RKO (cell line): ENCODE results near the gene SMIM7.

ENCODE experiments used
- DNase-seq: peaks from one replicate; pipeline ENCODE4 v3.0.0-alpha.2; 2016; ENCODE audit warnings: low spot score

Gene SMIM7

DNA sequence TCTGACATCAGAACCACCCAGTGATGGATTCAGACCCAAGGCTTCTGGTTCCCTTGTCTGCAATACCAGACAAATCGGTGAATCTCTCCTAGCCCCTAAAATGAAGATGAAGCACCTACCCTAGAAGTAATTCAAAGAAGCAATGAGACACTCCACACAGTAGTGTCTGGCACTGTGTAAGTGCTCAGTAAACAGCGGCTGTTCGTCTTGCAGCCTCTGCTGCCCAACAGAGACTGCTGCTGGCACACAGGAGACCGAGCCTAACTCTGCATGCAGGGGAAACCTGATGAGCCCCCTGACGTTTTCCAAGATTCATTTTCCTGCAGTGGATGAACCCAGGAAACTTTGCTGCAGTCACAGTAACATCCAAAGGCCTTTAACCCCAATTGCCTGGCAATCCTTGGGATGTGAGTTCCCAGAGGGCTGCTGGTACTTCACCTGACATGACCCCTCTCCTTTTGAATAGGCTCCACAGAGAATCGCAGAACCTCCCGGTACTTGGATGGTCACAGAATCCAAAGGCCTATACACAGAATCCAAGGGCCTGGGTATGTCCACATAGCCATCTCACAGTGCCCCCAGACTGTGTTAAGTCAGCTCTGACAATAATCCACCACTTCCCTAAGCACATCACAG is 38.7 kb downstream of the SMIM7 start:
- DNase-seq, result no peak

DNA sequence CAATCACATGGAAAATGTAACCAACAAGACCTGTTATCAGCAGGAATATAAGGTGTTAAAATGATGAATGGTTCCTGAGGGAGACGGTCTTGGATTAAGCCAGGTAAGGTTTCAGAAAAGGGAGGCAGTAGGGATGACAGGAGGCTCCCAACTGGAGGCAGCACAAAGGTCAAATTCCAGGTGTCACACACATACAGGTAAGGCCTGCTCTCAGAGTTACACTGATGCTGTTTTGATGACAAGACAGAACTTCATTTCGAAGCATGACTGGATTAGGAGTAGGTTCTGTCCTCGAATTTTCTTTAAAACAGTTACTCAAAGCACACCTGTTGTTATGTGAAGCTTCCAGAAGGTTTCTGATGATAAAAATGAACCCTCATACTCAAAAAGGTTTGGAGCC is 39.4 kb downstream of the SMIM7 start:
- no peak for DNase-seq

DNA sequence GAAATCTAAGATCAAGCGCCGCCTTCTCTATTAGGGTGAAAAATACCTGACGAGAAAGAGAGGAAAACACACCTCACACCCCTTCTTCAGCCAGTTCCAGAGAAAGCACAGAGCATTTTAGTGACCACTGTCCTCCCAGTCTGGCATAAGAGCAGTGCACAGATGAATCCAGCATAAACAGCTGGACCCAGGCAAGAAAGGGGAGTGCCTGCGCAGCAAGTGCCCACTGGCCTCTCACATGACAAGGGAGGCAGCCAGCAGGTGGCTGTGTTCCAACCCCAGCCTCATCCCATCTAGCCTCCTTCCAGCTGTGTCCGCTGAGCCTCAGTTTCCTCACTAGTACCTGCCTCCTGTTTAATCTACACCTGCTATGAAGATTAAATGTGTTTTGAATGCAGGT is 39.9 kb downstream of the SMIM7 start:
- no peak for DNase-seq

DNA sequence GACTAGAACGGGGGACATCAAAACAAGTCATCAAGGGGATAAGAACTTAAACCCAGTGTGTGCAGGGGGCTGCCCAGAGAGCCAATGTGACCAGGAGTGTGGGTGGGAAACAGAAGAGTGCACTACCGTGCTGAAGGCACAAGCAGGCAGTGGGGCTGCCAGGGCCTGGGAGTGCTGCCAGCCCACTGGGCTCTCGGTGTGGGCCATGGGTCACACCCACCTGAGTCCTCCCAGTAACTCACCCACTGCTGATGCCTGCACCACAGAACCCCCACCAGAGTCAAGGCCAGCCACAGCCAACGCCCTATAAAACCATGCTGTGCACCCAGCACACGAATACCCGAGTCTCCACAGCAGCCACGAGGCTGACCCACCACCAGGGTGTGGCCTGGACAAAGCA is 40.5 kb downstream of the SMIM7 start:
- no peak for DNase-seq

DNA sequence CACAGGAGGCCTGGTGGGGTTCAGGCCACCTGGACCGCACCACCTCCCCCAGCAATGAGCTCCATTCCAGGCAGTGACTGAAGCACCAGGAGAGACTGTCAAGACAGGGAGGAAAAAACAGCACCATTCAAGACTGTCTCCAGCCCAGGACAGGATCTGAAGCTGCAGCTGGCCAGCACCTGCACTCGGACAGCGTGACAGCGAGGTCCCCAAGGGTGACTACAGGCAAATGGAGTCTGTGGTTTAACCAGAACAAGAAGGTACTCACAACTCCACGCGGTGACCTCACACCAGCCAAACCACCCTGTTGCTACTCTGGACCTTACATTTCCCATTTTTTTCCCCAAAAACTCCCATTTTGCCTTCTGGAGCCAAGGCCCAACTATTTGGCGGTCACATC is 41.7 kb downstream of the SMIM7 start:
- DNase-seq, result no peak

DNA sequence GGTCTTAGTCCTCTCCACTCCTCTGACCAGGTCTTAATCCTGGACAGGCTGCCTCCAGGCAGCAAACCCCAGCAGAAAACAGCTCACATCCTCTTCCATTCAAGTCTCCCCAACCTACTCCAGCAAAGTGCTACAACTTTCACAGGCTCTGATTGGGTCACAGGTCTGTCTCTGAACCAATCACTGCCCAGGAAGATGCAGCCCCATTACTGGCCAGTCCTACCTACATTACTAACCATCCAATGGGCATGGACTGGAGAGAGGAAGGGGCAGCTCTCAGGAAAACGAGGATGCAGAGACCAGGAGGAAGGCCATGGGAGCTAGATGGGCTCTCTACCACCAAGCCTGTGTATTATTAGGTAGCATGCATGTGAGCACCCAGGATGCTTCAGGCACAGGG is 44.1 kb downstream of the SMIM7 start:
- DNase-seq, result no peak

DNA sequence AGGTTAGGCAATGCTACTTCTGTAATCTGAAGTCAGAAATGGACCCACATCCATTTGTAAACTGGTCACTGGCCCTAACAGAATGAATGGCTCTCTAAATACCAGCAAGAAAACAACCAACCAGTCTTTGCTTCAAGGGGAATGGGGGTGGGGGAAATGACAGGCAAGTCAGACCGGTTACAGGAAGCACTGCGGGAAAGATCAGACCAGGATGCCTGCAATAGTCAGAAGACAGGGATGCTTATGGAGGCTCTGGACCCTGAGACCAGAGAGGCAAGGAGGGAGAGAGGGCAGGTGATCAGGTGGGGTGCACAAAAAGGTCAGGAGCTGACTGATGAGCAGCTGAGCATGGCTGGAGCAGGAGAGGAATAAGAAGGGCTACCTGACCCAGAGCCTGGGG is 45.0 kb downstream of the SMIM7 start:
- no peak for DNase-seq

- DNase-seq, result no peak
Observed at GRCh38 chr19:16613841-16614240, 46.1 kb downstream of the SMIM7 start.

DNA sequence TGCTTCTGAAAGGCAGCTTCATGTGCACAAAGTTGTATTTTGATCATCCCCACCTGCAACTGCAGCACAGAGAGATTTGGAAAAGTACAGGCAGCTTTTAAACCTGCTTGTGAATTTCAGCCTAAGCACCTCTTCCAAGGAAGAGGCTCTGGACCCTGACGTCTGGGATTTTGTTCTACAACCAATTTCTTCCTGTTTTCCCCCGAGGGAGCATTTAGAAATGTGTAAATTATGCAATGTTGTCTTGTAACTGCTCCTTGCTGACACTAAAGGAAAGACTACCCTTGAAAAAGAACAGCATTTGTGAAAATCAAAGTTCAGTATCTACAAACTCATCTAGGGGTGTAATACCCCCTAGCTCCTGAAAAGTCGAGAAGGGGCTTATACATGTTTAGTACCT is 47.3 kb downstream of the SMIM7 start:
- no peak for DNase-seq

GRCh38 chr19:16611121-16611520 is 48.8 kb downstream of the SMIM7 start:
- no peak for DNase-seq

GRCh38 chr19:16609511-16610200 is 50.3 kb downstream of the SMIM7 start:
- no peak for DNase-seq

- no peak for DNase-seq
Observed at GRCh38 chr19:16608290-16608739, 51.6 kb downstream of the SMIM7 start.

GRCh38 chr19:16607819-16608218 is 52.1 kb downstream of the SMIM7 start:
- DNase-seq, result no peak

DNA sequence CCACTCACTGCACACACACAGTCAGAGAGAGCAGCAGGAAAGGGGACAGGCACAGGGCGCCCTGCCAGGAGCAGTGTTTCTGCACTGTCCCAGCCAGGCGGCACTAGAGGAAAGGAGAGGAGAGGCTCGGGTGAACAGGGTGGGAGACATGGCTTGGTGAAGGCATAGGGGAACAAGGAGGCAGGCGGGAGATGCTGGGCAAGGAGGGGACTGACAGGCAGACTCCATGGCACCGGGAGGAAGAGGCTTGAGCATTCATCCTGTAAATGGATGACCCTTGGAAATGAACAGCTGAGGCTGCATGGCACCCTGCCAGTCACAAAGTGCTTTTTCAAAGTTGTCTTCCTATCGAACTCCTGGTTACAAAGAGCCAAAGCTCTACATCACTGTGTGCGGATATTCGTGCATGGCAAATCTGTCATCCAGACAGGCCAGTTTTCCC is 54.4 kb downstream of the SMIM7 start:
- DNase-seq, result no peak

GRCh38 chr19:16605115-16605514 is 54.8 kb downstream of the SMIM7 start:
- no peak for DNase-seq

GRCh38 chr19:16604615-16605014 is 55.3 kb downstream of the SMIM7 start:
- no peak for DNase-seq

DNA sequence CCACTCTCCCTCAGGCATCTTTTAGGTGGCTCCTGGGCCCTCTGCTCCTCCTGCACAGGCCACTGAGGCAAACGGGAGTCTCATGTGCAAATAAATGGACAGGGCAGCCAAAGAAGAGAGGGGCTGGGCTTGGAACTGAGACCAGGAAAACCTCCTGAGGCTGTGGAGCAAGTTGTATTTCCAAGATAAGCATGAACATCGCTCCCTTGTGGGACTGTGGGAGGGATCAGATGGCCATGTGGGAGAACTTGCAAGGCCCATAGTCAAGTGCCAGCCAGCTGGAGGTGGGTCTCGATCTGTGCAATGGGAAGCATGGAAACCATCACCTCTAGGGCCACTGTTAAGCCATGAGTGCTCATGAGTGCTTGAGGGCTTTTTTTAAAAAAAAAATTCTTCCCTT is 56.9 kb downstream of the SMIM7 start:
- no peak for DNase-seq

- DNase-seq, result no peak
Observed at GRCh38 chr19:16601378-16602052, 58.4 kb downstream of the SMIM7 start.

- DNase-seq, result no peak
Observed at GRCh38 chr19:16600824-16601223, 59.1 kb downstream of the SMIM7 start.

GRCh38 chr19:16599655-16600346 is 60.1 kb downstream of the SMIM7 start:
- no peak for DNase-seq

- no peak for DNase-seq
Observed at GRCh38 chr19:16598848-16599247, 61.1 kb downstream of the SMIM7 start.

- no peak for DNase-seq
Observed at GRCh38 chr19:16596399-16596798, 63.5 kb downstream of the SMIM7 start.
